ENCODE measurements around the gene MYL1.

The MYL1 gene

GRCh38 chr2:210269148-210269547, 45.8 kb downstream of the MYL1 start:
- no peak for TF ChIP-seq CTCF (IDR thresholded peaks at IDR 0.05; ENCODE audit: insufficient read depth, low read depth, low read length, missing control alignments)
- no peak overlapping the region for H3K4me3 ChIP-seq (ENCODE audit: low read depth, low read length)
- no peak for DNase-seq (ENCODE audit: low read depth)

DNA sequence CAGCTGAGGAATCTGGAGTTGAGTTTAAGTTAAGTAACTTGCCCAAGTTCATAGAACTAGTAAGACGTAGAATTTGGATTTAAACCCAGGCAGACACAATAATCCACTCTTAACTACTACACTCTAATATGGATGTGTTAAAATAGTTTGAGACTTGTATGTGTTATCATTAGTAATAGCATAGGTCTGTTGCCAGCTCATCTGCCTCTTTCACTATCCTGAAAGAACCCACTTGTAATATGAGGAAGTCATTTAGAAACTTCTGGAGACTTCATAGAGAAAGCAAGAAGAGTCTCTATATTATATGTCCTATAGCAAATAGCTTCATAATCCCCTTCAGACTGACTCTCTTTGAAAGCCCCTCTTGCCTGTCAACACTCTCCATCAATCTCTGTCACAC, 46.7 kb downstream of the MYL1 start:
- H3K4me3 ChIP-seq (ENCODE audit: low read depth, low read length) = no peak overlapping the region
- no peak for TF ChIP-seq CTCF (IDR thresholded peaks at IDR 0.05; ENCODE audit: insufficient read depth, low read depth, low read length, missing control alignments)
- no peak for DNase-seq (ENCODE audit: low read depth)

DNA sequence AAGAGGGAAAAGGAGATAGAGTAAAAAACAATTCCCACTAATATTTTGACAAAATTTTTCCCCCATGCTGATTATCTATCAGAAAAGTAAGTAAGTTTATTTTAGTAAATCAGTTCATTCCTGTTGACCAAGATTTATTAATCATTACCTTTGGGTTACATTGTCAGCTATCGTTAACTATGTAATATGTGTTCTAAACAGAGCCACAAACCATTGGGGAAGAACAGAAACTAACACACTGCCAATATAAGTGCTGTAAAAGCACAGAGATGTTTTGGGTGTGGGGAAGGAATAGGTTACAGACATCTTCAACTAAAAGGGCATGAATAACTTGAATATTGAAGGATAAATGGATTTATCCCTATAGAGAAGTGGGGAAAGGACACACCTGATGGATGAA, 47.3 kb downstream of the MYL1 start:
- no peak overlapping the region for H3K4me3 ChIP-seq (ENCODE audit: low read depth, low read length)
- TF ChIP-seq CTCF (IDR thresholded peaks at IDR 0.05; ENCODE audit: insufficient read depth, low read depth, low read length, missing control alignments) = no peak
- no peak for DNase-seq (ENCODE audit: low read depth)

DNA sequence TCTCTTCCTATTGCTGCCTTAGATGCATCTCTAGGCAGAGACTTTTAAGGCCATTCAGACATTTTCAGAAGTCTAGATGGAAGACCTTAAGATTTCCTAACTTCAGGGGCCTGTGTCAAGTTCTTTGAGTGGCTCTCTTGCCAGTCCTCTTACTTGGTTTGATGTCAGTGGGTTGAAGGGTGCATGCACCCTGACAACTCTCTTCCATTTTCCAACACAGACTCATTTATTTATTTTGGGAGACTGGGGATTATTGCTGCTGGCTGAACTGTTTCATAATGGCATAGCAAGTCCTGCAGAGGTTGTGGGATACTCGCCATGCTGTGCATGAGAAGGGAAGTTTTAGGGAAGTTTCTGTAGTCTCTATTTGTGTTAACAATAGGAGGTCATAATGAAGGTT, 50.7 kb downstream of the MYL1 start:
- no peak for TF ChIP-seq CTCF (IDR thresholded peaks at IDR 0.05; ENCODE audit: insufficient read depth, low read depth, low read length, missing control alignments)
- no peak overlapping the region for H3K4me3 ChIP-seq (ENCODE audit: low read depth, low read length)
- no peak for DNase-seq (ENCODE audit: low read depth)

- no peak for TF ChIP-seq CTCF (IDR thresholded peaks at IDR 0.05; ENCODE audit: insufficient read depth, low read depth, low read length, missing control alignments)
- H3K4me3 ChIP-seq (ENCODE audit: low read depth, low read length) = no peak overlapping the region
- DNase-seq (ENCODE audit: low read depth) = no peak
Observed at GRCh38 chr2:210263841-210264240, 51.1 kb downstream of the MYL1 start.

GRCh38 chr2:210262036-210262435, 52.9 kb downstream of the MYL1 start:
- no peak for DNase-seq (ENCODE audit: low read depth)
- H3K4me3 ChIP-seq (ENCODE audit: low read depth, low read length) = no peak overlapping the region
- no peak for TF ChIP-seq CTCF (IDR thresholded peaks at IDR 0.05; ENCODE audit: insufficient read depth, low read depth, low read length, missing control alignments)

GRCh38 chr2:210259687-210260086, 55.3 kb downstream of the MYL1 start:
- H3K4me3 ChIP-seq (ENCODE audit: low read depth, low read length) = no peak overlapping the region
- DNase-seq (ENCODE audit: low read depth) = no peak
- TF ChIP-seq CTCF (IDR thresholded peaks at IDR 0.05; ENCODE audit: insufficient read depth, low read depth, low read length, missing control alignments) = no peak

All from GM12865 (cell line).